Mammary epithelial cell (primary cell): ENCODE measurements around the gene CUX1.

Experiments
- EZH2 ChIP-seq: IDR thresholded peaks from 2 replicates; pipeline ENCODE4 v1.6.1; 2012; ENCODE audit warnings: low read length, inconsistent platforms, borderline replicate concordance
- TF ChIP-seq, protein P1 (sequence below), 2 donors: IDR thresholded peaks in 1 of 2; conservative IDR thresholded peaks in 1 of 2; 2 replicates each; pipeline ENCODE4 v1.5.1; 2011 to 2012; ENCODE audit warnings: inconsistent platforms in 2 of 2, low read length in 2 of 2, mild to moderate bottlenecking in 2 of 2, control low read depth in 1 of 2, low read depth in 1 of 2; ENCODE audit not compliant: insufficient read depth in 1 of 2; ENCODE audit errors: extremely low read depth in 1 of 2

- TF ChIP-seq, protein P1, sequence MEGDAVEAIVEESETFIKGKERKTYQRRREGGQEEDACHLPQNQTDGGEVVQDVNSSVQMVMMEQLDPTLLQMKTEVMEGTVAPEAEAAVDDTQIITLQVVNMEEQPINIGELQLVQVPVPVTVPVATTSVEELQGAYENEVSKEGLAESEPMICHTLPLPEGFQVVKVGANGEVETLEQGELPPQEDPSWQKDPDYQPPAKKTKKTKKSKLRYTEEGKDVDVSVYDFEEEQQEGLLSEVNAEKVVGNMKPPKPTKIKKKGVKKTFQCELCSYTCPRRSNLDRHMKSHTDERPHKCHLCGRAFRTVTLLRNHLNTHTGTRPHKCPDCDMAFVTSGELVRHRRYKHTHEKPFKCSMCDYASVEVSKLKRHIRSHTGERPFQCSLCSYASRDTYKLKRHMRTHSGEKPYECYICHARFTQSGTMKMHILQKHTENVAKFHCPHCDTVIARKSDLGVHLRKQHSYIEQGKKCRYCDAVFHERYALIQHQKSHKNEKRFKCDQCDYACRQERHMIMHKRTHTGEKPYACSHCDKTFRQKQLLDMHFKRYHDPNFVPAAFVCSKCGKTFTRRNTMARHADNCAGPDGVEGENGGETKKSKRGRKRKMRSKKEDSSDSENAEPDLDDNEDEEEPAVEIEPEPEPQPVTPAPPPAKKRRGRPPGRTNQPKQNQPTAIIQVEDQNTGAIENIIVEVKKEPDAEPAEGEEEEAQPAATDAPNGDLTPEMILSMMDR (conservative IDR thresholded peaks at IDR 0.05 in 1 of 2, IDR thresholded peaks at IDR 0.05 in 1 of 2; ENCODE audit: extremely low read depth in 1 of 2, insufficient read depth in 1 of 2, low read depth in 1 of 2, low read length in 2 of 2) = no peak
- TF ChIP-seq EZH2 = no peak
Observed at GRCh38 chr7:102184303-102184702, 366.9 kb downstream of the CUX1 start.
